ENCODE measurements around the gene USP16. TPM values are rescaled to one million over a fixed set of nuclear protein-coding genes. Genes with fewer than 3 reads are reported as not detected.

The USP16 gene
- total and polyA plus RNA-seq, 2 of the 13 experiments (the other 11 are each of a cell fraction or from before 2014, with no cell fraction given) = 16.5 to 46.9 TPM

GRCh38 chr21:28992526-28993292 lies 31.8 kb upstream of the USP16 start, which contains the start of gene LTN1 (continued):
- TF ChIP-seq MAZ (IDR thresholded peaks at IDR 0.05; ENCODE audit: borderline replicate concordance, low read depth, low read length) = peak; percentile 65; the same call in 1 of the 2 replicates
- TF ChIP-seq MAZ (CRISPR knock-in tag; IDR thresholded peaks at IDR 0.05; ENCODE audit: low read depth) = no peak
- peak; percentile 54; the same call in 1 of the 2 replicates for TF ChIP-seq ZNF350 (CRISPR knock-in tag; IDR thresholded peaks at IDR 0.05; ENCODE audit: borderline replicate concordance, low read depth)
- TF ChIP-seq NFATC3 (CRISPR knock-in tag; IDR thresholded peaks at IDR 0.05) = no peak
- peak; percentile 74; the same call in 1 of the 2 replicates for TF ChIP-seq ZHX1 (CRISPR knock-in tag; IDR thresholded peaks at IDR 0.05; ENCODE audit: low read depth)
- TF ChIP-seq ZNF788 (CRISPR knock-in tag; IDR thresholded peaks at IDR 0.05; ENCODE audit: borderline replicate concordance) = no peak; the same call in 1 of the 2 replicates
- no peak for TF ChIP-seq KDM6A (CRISPR knock-in tag; IDR thresholded peaks at IDR 0.05; ENCODE audit: low read depth)
- peak; percentile 85; the same call in 1 of the 2 replicates for TF ChIP-seq ATF7-NPFF (CRISPR knock-in tag; IDR thresholded peaks at IDR 0.05; ENCODE audit: low read depth)
- no peak for TF ChIP-seq ZNF850 (CRISPR knock-in tag; conservative IDR thresholded peaks at IDR 0.05)
- TF ChIP-seq, protein P1, sequence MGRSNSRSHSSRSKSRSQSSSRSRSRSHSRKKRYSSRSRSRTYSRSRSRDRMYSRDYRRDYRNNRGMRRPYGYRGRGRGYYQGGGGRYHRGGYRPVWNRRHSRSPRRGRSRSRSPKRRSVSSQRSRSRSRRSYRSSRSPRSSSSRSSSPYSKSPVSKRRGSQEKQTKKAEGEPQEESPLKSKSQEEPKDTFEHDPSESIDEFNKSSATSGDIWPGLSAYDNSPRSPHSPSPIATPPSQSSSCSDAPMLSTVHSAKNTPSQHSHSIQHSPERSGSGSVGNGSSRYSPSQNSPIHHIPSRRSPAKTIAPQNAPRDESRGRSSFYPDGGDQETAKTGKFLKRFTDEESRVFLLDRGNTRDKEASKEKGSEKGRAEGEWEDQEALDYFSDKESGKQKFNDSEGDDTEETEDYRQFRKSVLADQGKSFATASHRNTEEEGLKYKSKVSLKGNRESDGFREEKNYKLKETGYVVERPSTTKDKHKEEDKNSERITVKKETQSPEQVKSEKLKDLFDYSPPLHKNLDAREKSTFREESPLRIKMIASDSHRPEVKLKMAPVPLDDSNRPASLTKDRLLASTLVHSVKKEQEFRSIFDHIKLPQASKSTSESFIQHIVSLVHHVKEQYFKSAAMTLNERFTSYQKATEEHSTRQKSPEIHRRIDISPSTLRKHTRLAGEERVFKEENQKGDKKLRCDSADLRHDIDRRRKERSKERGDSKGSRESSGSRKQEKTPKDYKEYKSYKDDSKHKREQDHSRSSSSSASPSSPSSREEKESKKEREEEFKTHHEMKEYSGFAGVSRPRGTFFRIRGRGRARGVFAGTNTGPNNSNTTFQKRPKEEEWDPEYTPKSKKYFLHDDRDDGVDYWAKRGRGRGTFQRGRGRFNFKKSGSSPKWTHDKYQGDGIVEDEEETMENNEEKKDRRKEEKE (IDR thresholded peaks at IDR 0.05) = no peak
- TF ChIP-seq, protein P2, sequence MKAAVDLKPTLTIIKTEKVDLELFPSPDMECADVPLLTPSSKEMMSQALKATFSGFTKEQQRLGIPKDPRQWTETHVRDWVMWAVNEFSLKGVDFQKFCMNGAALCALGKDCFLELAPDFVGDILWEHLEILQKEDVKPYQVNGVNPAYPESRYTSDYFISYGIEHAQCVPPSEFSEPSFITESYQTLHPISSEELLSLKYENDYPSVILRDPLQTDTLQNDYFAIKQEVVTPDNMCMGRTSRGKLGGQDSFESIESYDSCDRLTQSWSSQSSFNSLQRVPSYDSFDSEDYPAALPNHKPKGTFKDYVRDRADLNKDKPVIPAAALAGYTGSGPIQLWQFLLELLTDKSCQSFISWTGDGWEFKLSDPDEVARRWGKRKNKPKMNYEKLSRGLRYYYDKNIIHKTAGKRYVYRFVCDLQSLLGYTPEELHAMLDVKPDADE (CRISPR knock-in tag; IDR thresholded peaks at IDR 0.05) = no peak
- TF ChIP-seq HNRNPK (IDR thresholded peaks at IDR 0.05; ENCODE audit: low read depth, low read length, poor library complexity, severe bottlenecking) = peak; percentile 40
- no peak for TF ChIP-seq ZNF580 (CRISPR knock-in tag; IDR thresholded peaks at IDR 0.05; ENCODE audit: borderline replicate concordance, low read depth)
- TF ChIP-seq, protein P3, sequence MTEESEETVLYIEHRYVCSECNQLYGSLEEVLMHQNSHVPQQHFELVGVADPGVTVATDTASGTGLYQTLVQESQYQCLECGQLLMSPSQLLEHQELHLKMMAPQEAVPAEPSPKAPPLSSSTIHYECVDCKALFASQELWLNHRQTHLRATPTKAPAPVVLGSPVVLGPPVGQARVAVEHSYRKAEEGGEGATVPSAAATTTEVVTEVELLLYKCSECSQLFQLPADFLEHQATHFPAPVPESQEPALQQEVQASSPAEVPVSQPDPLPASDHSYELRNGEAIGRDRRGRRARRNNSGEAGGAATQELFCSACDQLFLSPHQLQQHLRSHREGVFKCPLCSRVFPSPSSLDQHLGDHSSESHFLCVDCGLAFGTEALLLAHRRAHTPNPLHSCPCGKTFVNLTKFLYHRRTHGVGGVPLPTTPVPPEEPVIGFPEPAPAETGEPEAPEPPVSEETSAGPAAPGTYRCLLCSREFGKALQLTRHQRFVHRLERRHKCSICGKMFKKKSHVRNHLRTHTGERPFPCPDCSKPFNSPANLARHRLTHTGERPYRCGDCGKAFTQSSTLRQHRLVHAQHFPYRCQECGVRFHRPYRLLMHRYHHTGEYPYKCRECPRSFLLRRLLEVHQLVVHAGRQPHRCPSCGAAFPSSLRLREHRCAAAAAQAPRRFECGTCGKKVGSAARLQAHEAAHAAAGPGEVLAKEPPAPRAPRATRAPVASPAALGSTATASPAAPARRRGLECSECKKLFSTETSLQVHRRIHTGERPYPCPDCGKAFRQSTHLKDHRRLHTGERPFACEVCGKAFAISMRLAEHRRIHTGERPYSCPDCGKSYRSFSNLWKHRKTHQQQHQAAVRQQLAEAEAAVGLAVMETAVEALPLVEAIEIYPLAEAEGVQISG (CRISPR knock-in tag; IDR thresholded peaks at IDR 0.05) = peak; percentile 92
- no peak for TF ChIP-seq ZNF510 (CRISPR knock-in tag; IDR thresholded peaks at IDR 0.05; ENCODE audit: low read depth)

Measured in HepG2 (cell line).